NB4 (cell line): ENCODE results near the gene OSBPL9.
"Not testable (repeated sequence)": the region's sequence is repeated elsewhere in the genome, so short reads cannot be mapped to it uniquely, and the experiment has no call there.

Experiments
- CTCF ChIP-seq: IDR thresholded peaks from one replicate; pipeline ENCODE4 v1.5.1; 2012; ENCODE audit warnings: low read depth, low read length
- POLR2A ChIP-seq: IDR thresholded peaks from 2 replicates; pipeline ENCODE4 v1.6.1; 2011; ENCODE audit warnings: mild to moderate bottlenecking; ENCODE audit not compliant: insufficient read length; ENCODE audit errors: extremely low read depth

GRCh38 chr1:51819021-51819420 lies 202.1 kb downstream of the OSBPL9 start:
- not testable (repeated sequence) for TF ChIP-seq CTCF, POLR2A
